ENCODE data around the gene REV3L.
"Not testable (repeated sequence)": the region's sequence is repeated elsewhere in the genome, so short reads cannot be mapped to it uniquely, and the experiment has no call there.

The REV3L gene

DNA sequence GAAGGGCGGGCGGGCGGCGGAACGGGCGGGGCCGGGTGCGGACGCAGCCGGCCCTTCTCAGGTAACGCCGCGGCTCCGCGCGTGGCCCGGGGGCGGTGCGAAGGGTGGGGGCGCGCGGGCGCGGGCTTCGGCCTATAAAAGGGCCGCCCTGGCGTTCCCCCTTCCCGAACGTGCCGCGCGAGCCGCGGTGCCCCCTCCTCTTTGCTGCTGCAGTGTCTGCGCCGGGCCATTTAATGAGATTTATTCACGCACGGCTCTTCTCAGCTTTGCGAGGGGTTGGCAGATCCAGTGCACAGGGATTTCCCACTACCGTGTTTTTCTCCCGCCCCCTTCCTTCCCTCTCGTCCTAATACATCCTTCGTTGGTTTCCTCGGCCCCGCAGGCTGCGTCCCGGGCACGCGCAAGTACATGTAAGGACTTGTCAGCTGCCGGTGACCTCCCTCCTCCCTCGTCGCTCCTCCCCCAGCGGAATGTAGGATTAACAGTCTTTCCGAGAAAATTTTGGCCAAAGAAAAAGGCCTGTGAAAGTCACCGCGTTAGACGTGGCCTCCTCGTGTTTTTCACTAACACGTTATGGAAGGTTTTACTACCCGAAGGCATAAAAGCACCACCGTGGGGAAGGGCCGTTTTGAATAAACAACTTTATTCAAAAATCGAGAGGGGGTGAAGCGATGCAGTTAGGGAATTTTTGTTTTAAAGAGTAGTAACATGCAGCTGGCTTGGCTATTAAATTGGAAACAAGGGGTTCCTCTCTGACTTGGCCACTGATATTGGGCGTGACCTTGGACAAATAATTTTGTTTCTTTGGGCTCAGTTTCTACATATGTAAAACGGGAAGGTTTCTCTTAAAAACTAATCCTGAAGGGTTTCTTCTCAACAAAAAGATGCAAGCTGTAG lies 966 bp upstream of the REV3L start:
- Histone ChIP-seq H3K9me3 (ENCODE audit: control insufficient read depth, low read length) (no peaks in the 10 kb centered on the region), H3K36me3 (ENCODE audit: control insufficient read depth, insufficient read depth, low read length) (no peaks in the 10 kb centered on the region), H3K4me1 (ENCODE audit: control insufficient read depth, insufficient read depth, low read length, poor library complexity, severe bottlenecking) (peaks cover 15% of the 10 kb centered on the region), H3K27me3 (replicated peaks; ENCODE audit: control insufficient read depth, insufficient read depth, low read length, poor library complexity, severe bottlenecking) (no peaks in the 10 kb centered on the region), H3K27ac (ENCODE audit: insufficient read depth, low read length, poor library complexity, severe bottlenecking) (peak overlapping the region; percentile 98), H3K4me3 (ENCODE audit: insufficient read depth, low read depth, low read length, poor library complexity, severe bottlenecking) (peak overlapping the region; percentile 97)
- peak; percentile 77 to 80 (median 79) for DNase-seq

DNA sequence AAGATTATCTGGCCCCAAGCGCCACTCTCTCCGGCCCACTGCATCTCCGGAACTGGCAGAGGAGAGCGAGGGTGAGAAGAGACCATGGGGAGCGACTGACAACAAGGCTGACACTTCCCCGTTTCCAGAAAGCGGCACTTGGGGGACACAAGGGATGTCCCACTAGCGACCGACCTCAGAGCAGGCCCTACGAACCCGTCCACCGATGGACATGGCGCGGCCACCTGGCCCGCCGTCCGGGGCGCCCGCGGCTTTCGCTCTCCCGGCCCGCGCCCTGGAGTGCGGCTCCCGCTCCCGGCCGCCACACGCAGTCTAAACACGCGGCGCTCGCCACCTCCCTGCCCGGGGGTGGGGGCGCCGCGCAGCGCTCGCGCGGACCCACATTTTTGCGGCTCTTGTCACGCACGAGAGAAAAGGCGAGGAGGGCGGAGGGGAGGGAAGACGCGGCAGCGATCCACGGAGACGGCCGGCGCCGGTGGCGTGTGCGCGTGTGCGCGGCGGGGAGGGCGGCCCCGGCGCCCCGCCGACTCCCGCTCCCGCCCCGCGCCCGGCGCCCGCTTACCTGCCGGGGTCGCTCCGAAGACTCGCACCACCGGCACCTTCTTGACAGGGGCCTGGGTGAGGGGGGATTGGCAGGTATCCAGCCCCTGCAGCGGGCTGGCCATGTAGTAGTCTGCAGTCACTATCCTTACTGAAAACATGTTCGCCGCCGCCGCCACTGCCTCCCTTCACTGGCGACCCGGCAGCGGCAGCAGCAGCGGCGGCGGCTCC lies 645 bp downstream of the REV3L start:
- Histone ChIP-seq H3K9me3 (ENCODE audit: control insufficient read depth, low read length) (no peaks in the 10 kb centered on the region), H3K27ac (ENCODE audit: insufficient read depth, low read length, poor library complexity, severe bottlenecking) (peak overlapping the region; percentile 98), H3K36me3 (ENCODE audit: control insufficient read depth, insufficient read depth, low read length) (no peaks in the 10 kb centered on the region), H3K4me1 (ENCODE audit: control insufficient read depth, insufficient read depth, low read length, poor library complexity, severe bottlenecking) (peaks cover 10% of the 10 kb centered on the region), H3K27me3 (replicated peaks; ENCODE audit: control insufficient read depth, insufficient read depth, low read length, poor library complexity, severe bottlenecking) (no peaks in the 10 kb centered on the region), H3K4me3 (ENCODE audit: insufficient read depth, low read depth, low read length, poor library complexity, severe bottlenecking) (peak overlapping the region; percentile 97)
- peak; percentile 33 to 41 (median 41) for DNase-seq

DNA sequence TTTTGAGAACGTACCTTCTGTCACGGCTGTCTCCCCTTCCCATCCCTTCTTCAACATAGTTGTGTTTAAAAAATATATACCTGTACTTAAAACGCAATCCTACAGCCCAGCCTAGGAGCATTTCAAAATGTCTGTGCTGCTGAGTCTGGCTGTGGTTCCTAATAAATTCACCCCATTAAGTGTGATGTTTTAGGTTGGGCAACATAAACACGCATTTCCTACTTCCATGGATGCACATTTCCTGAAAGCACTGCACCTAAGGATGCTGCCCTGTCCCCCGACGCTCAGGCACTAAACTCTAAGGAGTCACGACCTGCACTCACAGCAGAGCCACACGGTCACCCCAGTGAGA lies 1.2 kb downstream of the REV3L start:
- Histone ChIP-seq H3K4me3 (ENCODE audit: insufficient read depth, low read depth, low read length, poor library complexity, severe bottlenecking) (peak overlapping the region; percentile 97), H3K27me3 (replicated peaks; ENCODE audit: control insufficient read depth, insufficient read depth, low read length, poor library complexity, severe bottlenecking) (no peaks in the 10 kb centered on the region), H3K9me3 (ENCODE audit: control insufficient read depth, low read length) (no peaks in the 10 kb centered on the region), H3K4me1 (ENCODE audit: control insufficient read depth, insufficient read depth, low read length, poor library complexity, severe bottlenecking) (peaks cover 10% of the 10 kb centered on the region), H3K27ac (ENCODE audit: insufficient read depth, low read length, poor library complexity, severe bottlenecking) (peak overlapping the region; percentile 98), H3K36me3 (ENCODE audit: control insufficient read depth, insufficient read depth, low read length) (no peaks in the 10 kb centered on the region)
- no peak for DNase-seq

DNA sequence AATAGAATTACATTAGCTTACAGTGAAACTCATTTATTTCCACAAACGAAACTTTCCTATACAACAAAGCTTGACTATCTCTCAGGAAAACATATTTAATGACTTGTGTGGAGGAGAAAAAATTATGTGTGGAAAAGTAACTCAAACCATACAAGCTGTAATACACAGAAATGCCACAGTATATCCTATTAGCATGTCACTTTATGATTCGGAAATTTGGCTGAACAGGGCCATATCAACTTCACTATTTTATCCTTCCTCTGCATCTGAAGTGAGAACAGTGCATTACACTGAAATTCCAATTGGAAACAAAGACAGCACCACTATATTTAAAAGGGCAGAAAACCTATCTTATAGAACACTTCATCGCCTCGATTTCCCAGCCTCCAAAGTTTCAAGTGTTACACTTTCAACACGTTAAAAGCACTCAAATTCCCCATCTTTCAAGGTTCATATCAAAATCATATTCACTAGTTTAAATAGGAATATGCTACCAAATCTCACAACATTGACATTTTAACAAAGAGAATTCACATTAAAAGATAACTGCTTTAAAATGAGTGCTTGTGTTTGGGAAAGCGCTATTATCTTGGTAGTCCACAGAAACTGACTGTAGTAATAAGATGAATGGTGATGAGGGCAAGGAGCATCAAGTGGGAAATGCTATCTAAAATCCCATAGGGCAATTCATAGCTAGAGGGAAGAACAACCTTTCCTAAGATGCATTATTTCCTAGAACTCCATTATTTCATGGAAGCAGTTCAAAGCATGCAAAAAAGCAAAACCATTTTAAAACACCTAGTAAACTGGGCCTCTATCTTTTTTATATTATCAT lies 1.8 kb downstream of the REV3L start:
- peak overlapping the region; percentile 98 for H3K27ac ChIP-seq (ENCODE audit: insufficient read depth, low read length, poor library complexity, severe bottlenecking)
- no peaks in the 10 kb centered on the region for H3K9me3 ChIP-seq (ENCODE audit: control insufficient read depth, low read length)
- H3K4me1 ChIP-seq (ENCODE audit: control insufficient read depth, insufficient read depth, low read length, poor library complexity, severe bottlenecking): peaks cover 10% of the 10 kb centered on the region
- H3K27me3 ChIP-seq (replicated peaks; ENCODE audit: control insufficient read depth, insufficient read depth, low read length, poor library complexity, severe bottlenecking): no peaks in the 10 kb centered on the region
- no peak for DNase-seq
- H3K4me3 ChIP-seq (ENCODE audit: insufficient read depth, low read depth, low read length, poor library complexity, severe bottlenecking): peak overlapping the region; percentile 97
- no peaks in the 10 kb centered on the region for H3K36me3 ChIP-seq (ENCODE audit: control insufficient read depth, insufficient read depth, low read length)

DNA sequence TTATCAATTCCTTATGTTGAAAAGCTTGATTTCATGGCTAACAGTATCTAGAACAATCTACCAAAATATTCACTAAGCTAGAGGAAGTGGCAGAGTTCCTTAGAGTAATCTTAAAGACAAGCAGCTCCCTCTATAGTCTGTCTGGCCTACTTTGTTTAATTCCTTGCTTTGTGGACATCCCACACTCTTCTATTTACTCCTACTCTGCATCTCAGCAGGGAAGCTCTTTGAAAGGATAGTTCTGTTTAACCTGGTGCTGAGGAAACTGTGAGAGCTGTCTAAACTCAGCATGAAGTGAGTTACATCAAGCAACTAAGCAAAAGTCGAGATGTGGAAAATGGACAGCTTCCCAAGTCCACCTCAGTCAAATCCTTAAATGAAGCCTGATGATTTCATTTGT lies 4.3 kb downstream of the REV3L start:
- no peaks in the 10 kb centered on the region for H3K9me3 ChIP-seq (ENCODE audit: control insufficient read depth, low read length)
- H3K27me3 ChIP-seq (replicated peaks; ENCODE audit: control insufficient read depth, insufficient read depth, low read length, poor library complexity, severe bottlenecking): no peaks in the 10 kb centered on the region
- peaks cover 7% of the 10 kb centered on the region for H3K4me1 ChIP-seq (ENCODE audit: control insufficient read depth, insufficient read depth, low read length, poor library complexity, severe bottlenecking)
- H3K4me3 ChIP-seq (ENCODE audit: insufficient read depth, low read depth, low read length, poor library complexity, severe bottlenecking): no peak overlapping the region
- no peaks in the 10 kb centered on the region for H3K36me3 ChIP-seq (ENCODE audit: control insufficient read depth, insufficient read depth, low read length)
- no peak overlapping the region for H3K27ac ChIP-seq (ENCODE audit: insufficient read depth, low read length, poor library complexity, severe bottlenecking)
- no peak for DNase-seq

DNA sequence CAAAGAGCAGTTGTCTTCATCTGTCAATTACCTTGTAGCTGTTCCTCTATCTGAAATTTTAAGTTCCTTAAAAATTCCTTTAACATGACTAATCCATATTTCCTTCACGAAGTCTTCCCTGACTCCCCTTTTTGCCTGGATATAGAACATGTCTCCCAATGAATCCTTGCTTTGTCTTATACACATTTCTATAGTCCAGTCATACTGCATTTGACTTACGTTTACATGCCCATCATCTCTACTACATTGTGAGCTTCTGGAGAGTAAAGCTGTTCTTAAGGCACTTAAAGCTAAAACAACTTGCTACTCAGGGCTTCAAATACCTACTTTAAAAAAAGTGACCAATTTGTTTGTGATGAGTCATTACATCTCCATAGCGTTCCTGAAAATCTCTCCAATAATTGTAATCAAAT lies 4.9 kb downstream of the REV3L start:
- no peak for DNase-seq
- Histone ChIP-seq H3K9me3 (ENCODE audit: control insufficient read depth, low read length) (no peaks in the 10 kb centered on the region), H3K36me3 (ENCODE audit: control insufficient read depth, insufficient read depth, low read length) (no peaks in the 10 kb centered on the region), H3K4me1 (ENCODE audit: control insufficient read depth, insufficient read depth, low read length, poor library complexity, severe bottlenecking) (peaks cover 7% of the 10 kb centered on the region), H3K27ac (ENCODE audit: insufficient read depth, low read length, poor library complexity, severe bottlenecking) (no peak overlapping the region), H3K4me3 (ENCODE audit: insufficient read depth, low read depth, low read length, poor library complexity, severe bottlenecking) (no peak overlapping the region), H3K27me3 (replicated peaks; ENCODE audit: control insufficient read depth, insufficient read depth, low read length, poor library complexity, severe bottlenecking) (no peaks in the 10 kb centered on the region)

DNA sequence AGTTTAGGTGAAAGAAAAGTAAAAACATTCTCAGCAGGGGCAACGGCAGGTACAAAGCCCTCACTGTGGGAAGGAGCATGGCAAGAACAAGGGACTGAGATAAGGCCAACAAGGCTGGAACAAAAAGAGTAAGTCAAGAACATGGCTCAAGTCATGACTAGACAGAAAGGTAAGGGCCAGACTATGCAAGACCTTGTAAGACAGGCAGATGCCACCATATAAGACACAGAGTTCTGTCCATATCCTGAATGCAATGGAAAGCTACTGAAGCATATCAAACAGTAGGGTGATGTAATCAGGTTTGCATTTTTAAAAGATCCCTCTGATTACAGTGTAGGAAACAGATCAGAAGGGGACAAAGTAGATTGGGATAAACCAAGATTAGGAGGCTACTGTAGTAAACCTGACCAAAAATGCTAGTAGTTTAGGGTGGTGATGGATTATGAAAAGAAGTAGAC lies 5.5 kb downstream of the REV3L start:
- Histone ChIP-seq H3K27ac (ENCODE audit: insufficient read depth, low read length, poor library complexity, severe bottlenecking) (no peak overlapping the region), H3K36me3 (ENCODE audit: control insufficient read depth, insufficient read depth, low read length) (no peaks in the 10 kb centered on the region), H3K4me1 (ENCODE audit: control insufficient read depth, insufficient read depth, low read length, poor library complexity, severe bottlenecking) (peaks cover 7% of the 10 kb centered on the region), H3K4me3 (ENCODE audit: insufficient read depth, low read depth, low read length, poor library complexity, severe bottlenecking) (no peak overlapping the region), H3K9me3 (ENCODE audit: control insufficient read depth, low read length) (no peaks in the 10 kb centered on the region), H3K27me3 (replicated peaks; ENCODE audit: control insufficient read depth, insufficient read depth, low read length, poor library complexity, severe bottlenecking) (no peaks in the 10 kb centered on the region)
- no peak for DNase-seq

DNA sequence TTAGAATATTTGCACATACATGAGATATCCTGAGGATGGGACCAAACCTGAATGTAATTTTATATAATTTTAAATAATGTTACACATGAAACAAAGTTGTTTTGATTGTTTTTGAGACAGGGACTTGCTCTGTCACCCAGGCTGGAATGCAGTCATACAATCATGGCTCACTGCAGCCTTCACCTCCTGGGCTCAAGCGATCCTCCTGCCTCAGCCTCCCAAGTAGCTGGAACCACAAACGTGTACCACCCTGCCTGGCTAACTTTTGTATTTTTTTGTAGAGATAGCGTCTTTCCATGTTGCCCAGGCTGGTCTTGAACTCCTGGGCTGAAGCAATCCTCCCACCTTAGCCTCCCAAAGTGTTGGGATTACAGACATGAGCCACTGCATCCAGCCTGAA lies 7.0 kb downstream of the REV3L start:
- H3K9me3 ChIP-seq (ENCODE audit: control insufficient read depth, low read length); H3K36me3 ChIP-seq (ENCODE audit: control insufficient read depth, insufficient read depth, low read length); H3K4me1 ChIP-seq (ENCODE audit: control insufficient read depth, insufficient read depth, low read length, poor library complexity, severe bottlenecking): not testable (repeated sequence)

DNA sequence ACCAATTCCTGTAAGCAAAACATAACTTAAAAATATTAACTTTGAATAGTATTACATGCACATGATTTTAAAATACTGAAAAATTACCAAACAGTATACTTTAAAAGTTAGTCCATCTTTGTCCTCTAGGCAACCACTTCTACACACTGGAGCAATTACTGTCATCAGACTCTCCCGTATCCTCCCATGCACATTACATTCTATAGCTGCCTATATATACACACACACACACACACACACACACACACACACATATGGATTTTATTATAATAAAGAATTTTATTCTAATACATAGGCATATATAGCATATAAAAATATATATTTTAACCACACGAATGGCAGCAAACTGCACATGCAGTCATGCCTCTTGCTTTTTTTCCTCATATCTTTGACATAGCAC lies 8.2 kb downstream of the REV3L start:
- H3K4me1 ChIP-seq (ENCODE audit: control insufficient read depth, insufficient read depth, low read length, poor library complexity, severe bottlenecking): no peaks in the 10 kb centered on the region
- DNase-seq: no peak
- H3K27ac ChIP-seq (ENCODE audit: insufficient read depth, low read length, poor library complexity, severe bottlenecking): no peak overlapping the region
- no peaks in the 10 kb centered on the region for H3K9me3 ChIP-seq (ENCODE audit: control insufficient read depth, low read length)
- no peaks in the 10 kb centered on the region for H3K36me3 ChIP-seq (ENCODE audit: control insufficient read depth, insufficient read depth, low read length)
- no peak overlapping the region for H3K4me3 ChIP-seq (ENCODE audit: insufficient read depth, low read depth, low read length, poor library complexity, severe bottlenecking)
- no peaks in the 10 kb centered on the region for H3K27me3 ChIP-seq (replicated peaks; ENCODE audit: control insufficient read depth, insufficient read depth, low read length, poor library complexity, severe bottlenecking)

More for the DNA sequence above, 7.0 kb downstream of the REV3L start:
- H3K27me3 ChIP-seq (replicated peaks; ENCODE audit: control insufficient read depth, insufficient read depth, low read length, poor library complexity, severe bottlenecking); H3K27ac ChIP-seq (ENCODE audit: insufficient read depth, low read length, poor library complexity, severe bottlenecking); H3K4me3 ChIP-seq (ENCODE audit: insufficient read depth, low read depth, low read length, poor library complexity, severe bottlenecking); DNase-seq: not testable (repeated sequence)
